ENCODE results near the gene C3.
"Not testable (repeated sequence)": the region's sequence is repeated elsewhere in the genome, so short reads cannot be mapped to it uniquely, and the experiment has no call there.

The C3 gene

DNA sequence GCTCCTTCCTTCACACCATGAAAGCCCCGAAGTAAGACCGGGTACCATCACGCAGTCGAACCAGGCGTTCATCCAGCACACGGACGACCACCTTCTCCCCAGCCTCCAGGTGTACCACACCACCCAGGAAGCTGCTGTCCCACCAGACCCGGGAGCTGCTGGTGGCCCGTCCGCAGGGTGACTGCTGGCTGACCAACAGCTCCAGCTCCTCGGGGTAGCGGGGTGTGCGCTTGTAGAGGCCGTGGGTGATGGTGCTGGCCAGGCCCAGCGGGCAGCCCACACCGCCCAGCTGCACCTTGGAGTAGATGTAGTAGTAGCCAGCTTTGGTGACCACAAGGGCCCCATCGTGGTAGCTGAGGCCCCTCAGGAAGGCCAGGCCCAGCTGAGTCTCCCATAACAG lies 55.5 kb downstream of the C3 start:
- Histone ChIP-seq H3K4me1 (ENCODE audit: control insufficient read depth in 1 of 2, insufficient read depth in 1 of 2, low read depth in 1 of 2, low read length in 1 of 2) (peaks cover 63 to 91% of the 10 kb centered on the region in 2 experiments), H3K27me3 (peaks cover 20% of the 10 kb centered on the region), H3K9me3 (no peaks in the 10 kb centered on the region), H3K27ac (peak overlapping the region; percentile 91), H3K36me3 (peaks cover 45% of the 10 kb centered on the region), H3K4me3 (ENCODE audit: low read depth in 1 of 2, low read length in 1 of 2) (no peak overlapping the region)
- no peak for TF ChIP-seq CTCF (IDR thresholded peaks at IDR 0.05)

DNA sequence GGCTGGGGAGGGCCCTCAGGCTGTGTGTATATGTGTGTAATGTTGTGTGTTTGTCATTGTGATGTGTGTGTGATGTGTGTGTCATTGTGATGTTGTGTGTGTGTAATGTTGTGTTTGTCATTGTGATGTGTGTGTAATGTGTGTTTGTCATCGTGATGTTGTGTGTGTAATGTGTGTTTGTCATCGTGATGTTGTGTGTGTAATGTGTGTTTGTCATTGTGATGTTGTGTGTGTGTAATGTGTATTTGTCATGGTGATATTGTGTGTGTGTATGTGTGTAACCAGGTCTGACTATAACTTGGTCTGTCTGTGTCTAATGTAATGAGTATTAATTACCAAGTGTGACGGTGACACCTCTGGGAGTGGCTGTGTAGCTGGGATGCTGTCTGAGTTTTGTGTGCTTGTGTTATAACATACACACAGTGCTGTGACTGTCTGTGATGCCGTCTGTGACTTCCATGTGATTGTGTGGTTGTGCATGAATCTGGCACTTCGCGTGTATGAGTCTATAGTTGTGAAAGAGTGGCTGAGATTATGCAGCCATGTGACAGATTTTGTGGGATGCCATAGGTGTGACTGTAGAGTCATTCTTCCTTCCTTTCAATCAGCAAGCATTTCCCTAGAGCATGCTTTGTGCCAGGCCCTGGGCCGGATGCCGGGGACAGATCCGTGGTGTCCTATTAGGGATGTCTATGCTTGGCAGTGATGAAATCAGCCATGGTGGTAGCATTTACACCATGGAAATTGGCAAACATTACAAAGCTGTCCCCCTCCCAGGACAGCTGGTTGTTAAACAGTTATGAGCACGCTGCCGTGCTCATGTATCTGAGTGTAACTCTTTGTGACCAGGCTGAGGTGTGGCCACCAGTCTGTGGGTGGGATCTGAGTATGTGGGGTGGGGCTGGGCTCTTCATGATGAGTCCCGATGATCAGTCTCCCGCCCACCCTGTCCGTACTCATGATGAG lies 56.9 kb downstream of the C3 start:
- Histone ChIP-seq H3K4me1 (ENCODE audit: control insufficient read depth in 1 of 2, insufficient read depth in 1 of 2, low read depth in 1 of 2, low read length in 1 of 2) (peaks cover 63 to 79% of the 10 kb centered on the region in 2 experiments), H3K4me3 (ENCODE audit: low read depth in 1 of 2, low read length in 1 of 2) (no peak overlapping the region), H3K36me3 (peaks cover 45% of the 10 kb centered on the region), H3K9me3 (no peaks in the 10 kb centered on the region), H3K27ac (peak overlapping the region; percentile 91), H3K27me3 (peaks cover 34% of the 10 kb centered on the region)
- TF ChIP-seq CTCF (IDR thresholded peaks at IDR 0.05) = no peak

- no peak for TF ChIP-seq CTCF (IDR thresholded peaks at IDR 0.05)
- Histone ChIP-seq H3K4me1 (ENCODE audit: control insufficient read depth in 1 of 2, insufficient read depth in 1 of 2, low read depth in 1 of 2, low read length in 1 of 2) (peaks cover 60 to 71% of the 10 kb centered on the region in 2 experiments), H3K4me3 (ENCODE audit: low read depth in 1 of 2, low read length in 1 of 2) (no peak overlapping the region), H3K27me3 (peaks cover 40% of the 10 kb centered on the region), H3K9me3 (no peaks in the 10 kb centered on the region), H3K27ac (peak overlapping the region; percentile 91), H3K36me3 (peaks cover 45% of the 10 kb centered on the region)
These were observed 57.7 kb downstream of the C3 start for GRCh38 chr19:6662702-6663101.

DNA sequence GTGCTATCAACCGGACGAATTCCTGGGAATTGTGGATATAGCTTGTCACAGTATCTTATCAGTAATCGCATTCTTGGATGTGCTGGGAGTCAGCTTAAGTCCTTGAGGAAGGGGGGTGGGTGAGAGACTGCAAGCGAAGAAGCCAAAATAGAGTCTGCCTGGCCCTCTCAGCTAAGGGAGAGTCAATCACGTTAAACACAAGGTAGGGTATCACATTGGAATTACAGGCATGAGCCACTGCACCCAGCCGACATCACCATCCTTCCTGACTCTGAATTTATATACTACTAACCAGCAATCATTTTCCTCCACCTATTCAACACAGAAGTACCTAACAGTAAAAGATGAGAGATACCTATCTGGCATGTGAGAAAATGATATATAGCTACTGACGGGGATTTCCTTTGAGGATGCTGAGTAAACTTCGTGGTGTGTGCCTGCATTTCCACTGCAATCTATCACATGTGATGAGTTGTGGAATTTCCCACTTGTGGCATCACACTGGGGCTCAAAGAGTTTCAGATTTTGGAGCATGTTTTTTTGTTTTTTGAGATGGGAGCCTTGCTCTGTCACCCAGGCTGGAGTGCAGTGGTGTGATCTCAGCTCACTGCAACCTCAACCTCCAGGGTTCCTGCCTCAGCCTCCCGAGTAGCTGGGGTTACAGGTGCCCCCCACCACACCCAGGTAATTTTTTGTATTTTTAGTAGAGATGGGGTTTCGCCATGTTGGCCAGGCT lies 58.8 kb downstream of the C3 start:
- Histone ChIP-seq H3K27me3 (peaks cover 47% of the 10 kb centered on the region), H3K27ac (peak overlapping the region; percentile 41), H3K4me1 (ENCODE audit: control insufficient read depth in 1 of 2, insufficient read depth in 1 of 2, low read depth in 1 of 2, low read length in 1 of 2) (peaks cover 49 to 61% of the 10 kb centered on the region in 2 experiments), H3K36me3 (peaks cover 45% of the 10 kb centered on the region)
- H3K9me3 ChIP-seq; H3K4me3 ChIP-seq (ENCODE audit: low read depth in 1 of 2, low read length in 1 of 2): not testable (repeated sequence)

DNA sequence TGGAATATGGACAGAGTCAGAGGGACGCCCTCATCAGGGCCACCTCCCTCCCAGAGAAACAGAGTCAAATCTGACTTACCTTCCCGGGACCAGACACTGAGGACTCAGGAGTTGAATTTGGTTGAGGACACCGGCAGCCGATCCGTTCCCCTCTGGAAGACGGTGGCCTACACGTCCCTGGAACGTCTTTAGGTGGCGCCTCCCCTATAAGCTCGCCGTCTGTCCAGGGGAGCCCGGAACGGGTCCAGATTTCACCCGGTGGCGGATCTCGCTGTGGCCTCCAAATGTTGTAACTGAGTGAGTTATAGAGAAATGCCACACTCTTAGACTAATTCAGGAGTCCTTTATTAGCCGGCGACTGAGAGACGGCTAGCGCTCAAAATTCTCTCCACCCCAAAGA lies 59.5 kb downstream of the C3 start:
- H3K27ac ChIP-seq = no peak overlapping the region
- peaks cover 55% of the 10 kb centered on the region for H3K27me3 ChIP-seq
- peaks cover 37% of the 10 kb centered on the region for H3K36me3 ChIP-seq
- H3K4me1 ChIP-seq (ENCODE audit: control insufficient read depth in 1 of 2, insufficient read depth in 1 of 2, low read depth in 1 of 2, low read length in 1 of 2) = peaks cover 42 to 53% of the 10 kb centered on the region in 2 experiments
- no peak overlapping the region for H3K4me3 ChIP-seq (ENCODE audit: low read depth in 1 of 2, low read length in 1 of 2)
- no peak for TF ChIP-seq CTCF (IDR thresholded peaks at IDR 0.05)
- H3K9me3 ChIP-seq = no peaks in the 10 kb centered on the region

DNA sequence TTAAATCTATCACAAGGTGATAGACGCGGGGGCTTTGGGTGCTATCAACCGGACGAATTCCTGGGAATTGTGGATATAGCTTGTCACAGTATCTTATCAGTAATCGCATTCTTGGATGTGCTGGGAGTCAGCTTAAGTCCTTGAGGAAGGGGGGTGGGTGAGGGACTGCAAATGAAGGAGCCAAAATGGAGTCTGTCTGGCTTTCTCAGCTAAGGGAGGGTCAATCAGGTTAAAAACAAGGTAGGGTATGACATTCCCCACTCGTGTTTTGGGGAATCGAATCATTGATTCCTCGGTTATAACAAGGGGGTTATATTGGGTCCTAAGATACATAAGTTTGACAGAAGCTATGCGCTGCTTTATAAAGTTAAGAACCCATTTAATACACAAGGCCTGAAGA lies 64.1 kb downstream of the C3 start:
- not testable (repeated sequence) for H3K9me3 ChIP-seq; H3K4me3 ChIP-seq (ENCODE audit: low read depth in 1 of 2, low read length in 1 of 2); H3K36me3 ChIP-seq; H3K27ac ChIP-seq
- Histone ChIP-seq H3K4me1 (ENCODE audit: control insufficient read depth in 1 of 2, insufficient read depth in 1 of 2, low read depth in 1 of 2, low read length in 1 of 2) (peaks cover 10 to 18% of the 10 kb centered on the region in 2 experiments), H3K27me3 (peaks cover 75% of the 10 kb centered on the region)

All from neutrophil (primary cell).